Measurements from ENCODE around the gene SSX2IP. TPM values are rescaled to one million over a fixed set of nuclear protein-coding genes. Genes with fewer than 3 reads are reported as not detected.

SSX2IP gene
- total RNA-seq, 2 experiments from 2014 or later = 5.5 to 6.0 TPM

- ChIA-PET POLR2A (interaction anchor here (1.5 kb wide), 1 partner anchor 42 kb away, joined by 3 read pairs; the partner anchor contains the start of gene CTBS), CTCF (no interaction called here)
- H3K4me1 Mint-ChIP-seq (ENCODE audit: low read depth) = peaks cover 17% of the 10 kb centered on the region
- H3K27me3 ChIP-seq (ENCODE audit: control insufficient read depth in 1 of 2, insufficient read depth in 2 of 2, low read length in 2 of 2) = no peaks in the 10 kb centered on the region
- ATAC-seq (ENCODE audit: poor library complexity) (no peak), DNase-seq (no peak)
- no peaks in the 10 kb centered on the region for H3K36me3 ChIP-seq (ENCODE audit: insufficient read depth, low read length)
- H3K9me3 ChIP-seq (ENCODE audit: control insufficient read depth in 1 of 2, insufficient read depth in 1 of 2, low read length in 2 of 2) = peaks cover 0 to 4% of the 10 kb centered on the region in 2 experiments
- intact Hi-C loops (cut with DNase I, micrococcal nuclease) = no loop called here
- H3K27me3 Mint-ChIP-seq = peaks cover 2% of the 10 kb centered on the region
- H3K27ac ChIP-seq (ENCODE audit: low read depth in 1 of 2, low read length in 2 of 2) = no peak overlapping the region
- H3K4me3 ChIP-seq (ENCODE audit: low read length) = no peak overlapping the region
- H3K4me3 Mint-ChIP-seq = no peak overlapping the region
- H3K4me1 ChIP-seq (ENCODE audit: insufficient read depth, low read length) = peaks cover 5% of the 10 kb centered on the region
- no peak overlapping the region for H3K27ac Mint-ChIP-seq
- no peak for TF ChIP-seq CTCF (IDR thresholded peaks at IDR 0.05)
- H3K36me3 Mint-ChIP-seq (ENCODE audit: low read depth) = no peaks in the 10 kb centered on the region
- H3K9me3 Mint-ChIP-seq = peaks cover 5% of the 10 kb centered on the region
These were observed 74.5 kb downstream of the SSX2IP start for GRCh38 chr1:84615790-84616189.

- POLR2A ChIA-PET = no interaction called here
- ATAC-seq (ENCODE audit: poor library complexity) (no peak), DNase-seq (no peak)
- Mint-ChIP-seq H3K4me3 (no peak overlapping the region), H3K27ac (no peak overlapping the region), H3K27me3 (peaks cover 4% of the 10 kb centered on the region), H3K9me3 (peaks cover 6% of the 10 kb centered on the region), H3K36me3 (ENCODE audit: low read depth) (no peaks in the 10 kb centered on the region), H3K4me1 (ENCODE audit: low read depth) (peaks cover 8% of the 10 kb centered on the region)
- Histone ChIP-seq H3K27ac (ENCODE audit: low read depth in 1 of 2, low read length in 2 of 2) (no peak overlapping the region), H3K9me3 (ENCODE audit: control insufficient read depth in 1 of 2, insufficient read depth in 1 of 2, low read length in 2 of 2) (peaks cover 0 to 4% of the 10 kb centered on the region in 2 experiments), H3K4me3 (ENCODE audit: low read length) (no peak overlapping the region), H3K27me3 (ENCODE audit: control insufficient read depth in 1 of 2, insufficient read depth in 2 of 2, low read length in 2 of 2) (no peaks in the 10 kb centered on the region), H3K4me1 (ENCODE audit: insufficient read depth, low read length) (no peaks in the 10 kb centered on the region), H3K36me3 (ENCODE audit: insufficient read depth, low read length) (no peaks in the 10 kb centered on the region)
- CTCF ChIA-PET = no interaction called here
- no peak for TF ChIP-seq CTCF (IDR thresholded peaks at IDR 0.05)
- intact Hi-C loops (cut with DNase I, micrococcal nuclease) = no loop called here
These were observed 76.4 kb downstream of the SSX2IP start for GRCh38 chr1:84613887-84614286.

GRCh38 chr1:84613026-84613425, 77.2 kb downstream of the SSX2IP start:
- no peak for TF ChIP-seq CTCF (IDR thresholded peaks at IDR 0.05)
- no peaks in the 10 kb centered on the region for H3K27me3 ChIP-seq (ENCODE audit: control insufficient read depth in 1 of 2, insufficient read depth in 2 of 2, low read length in 2 of 2)
- intact Hi-C loops (cut with DNase I, micrococcal nuclease) = no loop called here
- no peak overlapping the region for H3K4me3 ChIP-seq (ENCODE audit: low read length)
- no peak overlapping the region for H3K27ac ChIP-seq (ENCODE audit: low read depth in 1 of 2, low read length in 2 of 2)
- no peaks in the 10 kb centered on the region for H3K36me3 ChIP-seq (ENCODE audit: insufficient read depth, low read length)
- peaks cover 8% of the 10 kb centered on the region for H3K4me1 Mint-ChIP-seq (ENCODE audit: low read depth)
- no peak for ATAC-seq (ENCODE audit: poor library complexity)
- no peaks in the 10 kb centered on the region for H3K36me3 Mint-ChIP-seq (ENCODE audit: low read depth)
- no peaks in the 10 kb centered on the region for H3K4me1 ChIP-seq (ENCODE audit: insufficient read depth, low read length)
- H3K27ac Mint-ChIP-seq = no peak overlapping the region
- no peak overlapping the region for H3K4me3 Mint-ChIP-seq
- peaks cover 0 to 4% of the 10 kb centered on the region in 2 experiments for H3K9me3 ChIP-seq (ENCODE audit: control insufficient read depth in 1 of 2, insufficient read depth in 1 of 2, low read length in 2 of 2)
- no peak for DNase-seq
- POLR2A ChIA-PET = interaction anchor here (2.1 kb wide), 1 partner anchor 39 kb away, joined by 7 read pairs; the partner anchor contains the start of gene CTBS
- CTCF ChIA-PET = no interaction called here
- peaks cover 6% of the 10 kb centered on the region for H3K9me3 Mint-ChIP-seq
- peaks cover 4% of the 10 kb centered on the region for H3K27me3 Mint-ChIP-seq
